PC-3 (cell line): ENCODE results near the gene DKK3. TPM values are rescaled to one million over a fixed set of nuclear protein-coding genes. Genes with fewer than 3 reads are reported as not detected.
"Not testable (repeated sequence)": the region's sequence is repeated elsewhere in the genome, so short reads cannot be mapped to it uniquely, and the experiment has no call there.

Experiments used
- ATAC-seq: fragments of 200-7000 bp; cut with Tn5 transposase; 2 replicates; pipeline ENCODE4 v1.9.1; 2020; ENCODE audit warnings: mild to moderate bottlenecking, moderate library complexity
- BruUV-seq: library from RNA; stranded (reverse); fragments of 400-500 nt; replicated peaks from 2 replicates; lab custom pipeline; 2021; lab: Mats Ljungman, UMichigan
- CTCF ChIA-PET: fragments of 300-600 bp; sonication (Branson Sonifier 250); formaldehyde crosslinking; loops from one replicate; lab custom pipeline; 2022; ENCODE audit warnings: antibody characterized with exemption; lab: Charles Lee
- POLR2A ChIA-PET: fragments of 300-600 bp; sonication (Branson Sonifier 250); formaldehyde crosslinking; loops from one replicate; lab custom pipeline; 2022; ENCODE audit warnings: antibody characterized with exemption; ENCODE audit not compliant: unreplicated experiment; lab: Charles Lee
- DNase-seq: peaks from one replicate; pipeline ENCODE4 v3.0.0-alpha.2; 2015
- H2AFZ ChIP-seq: fragments of 300-600 bp; sonication (generic); 2 replicates; pipeline ENCODE4 v1.6.0; 2016; ENCODE audit warnings: antibody characterized with exemption, low read length
- H3F3A ChIP-seq: fragments of 300-600 bp; sonication (generic); one replicate; pipeline ENCODE4 v1.6.0; 2017; ENCODE audit warnings: antibody characterized with exemption, low read length, control low read depth, mild to moderate bottlenecking; ENCODE audit not compliant: unreplicated experiment
- H3K27ac ChIP-seq: fragments of 300-600 bp; sonication (generic); 2 replicates; pipeline ENCODE4 v1.5.1; 2016; ENCODE audit warnings: mild to moderate bottlenecking, low read length
- H3K27me3 ChIP-seq: fragments of 300-600 bp; sonication (generic); 2 replicates; pipeline ENCODE4 v1.6.1; 2016; ENCODE audit warnings: low read length, mixed read lengths
- H3K36me3 ChIP-seq: fragments of 300-600 bp; sonication (generic); 2 replicates; pipeline ENCODE4 v1.6.1; 2016; ENCODE audit warnings: low read depth, mixed run types, low read length, mixed read lengths
- H3K4me1 ChIP-seq: fragments of 300-600 bp; sonication (generic); 2 replicates; pipeline ENCODE4 v1.5.1; 2016; ENCODE audit warnings: low read length; ENCODE audit not compliant: insufficient read depth
- H3K4me2 ChIP-seq: fragments of 300-600 bp; sonication (generic); 2 replicates; pipeline ENCODE4 v1.6.0; 2016; ENCODE audit warnings: low read length
- H3K4me3 ChIP-seq: fragments of 300-600 bp; sonication (generic); 2 replicates; pipeline ENCODE4 v1.5.1; 2016; ENCODE audit warnings: mild to moderate bottlenecking, low read length, mixed read lengths
- H3K79me2 ChIP-seq: fragments of 300-600 bp; sonication (generic); 2 replicates; pipeline ENCODE4 v1.6.1; 2017; ENCODE audit warnings: low read length, mixed read lengths
- H3K9ac ChIP-seq: fragments of 300-600 bp; sonication (generic); 2 replicates; pipeline ENCODE4 v1.6.0; 2016; ENCODE audit warnings: mild to moderate bottlenecking, low read length
- H3K9me2 ChIP-seq: fragments of 300-600 bp; sonication (generic); replicated peaks from 2 replicates; pipeline ENCODE4 v1.6.1; 2016; ENCODE audit warnings: mixed run types, low read length, mixed read lengths
- H3K9me3 ChIP-seq: fragments of 300-600 bp; sonication (generic); 2 replicates; pipeline ENCODE4 v1.6.1; 2016; ENCODE audit warnings: low read length, mixed read lengths
- H4K20me1 ChIP-seq: fragments of 300-600 bp; sonication (generic); 2 replicates; pipeline ENCODE4 v1.6.1; 2016; ENCODE audit warnings: low read length, mixed read lengths
- EZH2 ChIP-seq: fragments of 300-600 bp; sonication (generic); IDR thresholded peaks from one replicate; pipeline ENCODE4 v1.6.1; 2017; ENCODE audit warnings: antibody characterized with exemption, mild to moderate bottlenecking, low read length; ENCODE audit not compliant: unreplicated experiment
- EZH2phosphoT487 ChIP-seq: fragments of 300-600 bp; sonication (generic); IDR thresholded peaks from 2 replicates; pipeline ENCODE4 v1.6.1; 2018; ENCODE audit warnings: mild to moderate bottlenecking, antibody characterized with exemption, low read length, borderline replicate concordance
- intact Hi-C: fragments of 100-400 bp; cut with micrococcal nuclease; formaldehyde crosslinking; loops from 2 replicates; pipeline ENCODE4 v1.9.0; 2023
- total RNA-seq: library from RNA; depleted of rRNA; stranded (reverse); fragments of >200 nt; gene quantifications from 2 replicates; pipeline ENCODE4 v1.2.3, GENCODE V29; 2014
- TF ChIP-seq, protein P1 (sequence below): fragments of 300-600 bp; sonication (generic); conservative IDR thresholded peaks from 2 replicates; pipeline ENCODE4 v1.5.1; 2017; ENCODE audit warnings: antibody characterized with exemption, low read depth, mild to moderate bottlenecking, low read length

The DKK3 gene
- total RNA-seq, 1 experiment from 2014 or later, result 0.07 TPM

- CTCF ChIA-PET, result no interaction called here
- DNase-seq (no peak), ATAC-seq (no peak)
- Histone ChIP-seq H3K9me2 (no peaks in the 10 kb centered on the region), H3K9ac (peak overlapping the region; percentile 59), H4K20me1 (no peaks in the 10 kb centered on the region), H3F3A (peaks cover 8% of the 10 kb centered on the region), H3K4me1 (peaks cover 40% of the 10 kb centered on the region), H3K4me2 (peak overlapping the region; percentile 75), H3K27ac (peak overlapping the region; percentile 95), H3K27me3 (no peaks in the 10 kb centered on the region), H2AFZ (no peak overlapping the region), H3K79me2 (no peaks in the 10 kb centered on the region), H3K4me3 (no peak overlapping the region), H3K9me3 (no peaks in the 10 kb centered on the region), H3K36me3 (peaks cover 5% of the 10 kb centered on the region; the same call in 1 of the 2 replicates)
- BruUV-seq, result no TSS peak
- intact Hi-C loops, result loop anchor here (5.0 to 10.0 kb wide), 2 partner anchors 51 to 1018 kb away; no protein-coding TSS in a partner anchor
- TF ChIP-seq EZH2phosphoT487 (no peak), EZH2 (no peak)
- TF ChIP-seq, protein P1, sequence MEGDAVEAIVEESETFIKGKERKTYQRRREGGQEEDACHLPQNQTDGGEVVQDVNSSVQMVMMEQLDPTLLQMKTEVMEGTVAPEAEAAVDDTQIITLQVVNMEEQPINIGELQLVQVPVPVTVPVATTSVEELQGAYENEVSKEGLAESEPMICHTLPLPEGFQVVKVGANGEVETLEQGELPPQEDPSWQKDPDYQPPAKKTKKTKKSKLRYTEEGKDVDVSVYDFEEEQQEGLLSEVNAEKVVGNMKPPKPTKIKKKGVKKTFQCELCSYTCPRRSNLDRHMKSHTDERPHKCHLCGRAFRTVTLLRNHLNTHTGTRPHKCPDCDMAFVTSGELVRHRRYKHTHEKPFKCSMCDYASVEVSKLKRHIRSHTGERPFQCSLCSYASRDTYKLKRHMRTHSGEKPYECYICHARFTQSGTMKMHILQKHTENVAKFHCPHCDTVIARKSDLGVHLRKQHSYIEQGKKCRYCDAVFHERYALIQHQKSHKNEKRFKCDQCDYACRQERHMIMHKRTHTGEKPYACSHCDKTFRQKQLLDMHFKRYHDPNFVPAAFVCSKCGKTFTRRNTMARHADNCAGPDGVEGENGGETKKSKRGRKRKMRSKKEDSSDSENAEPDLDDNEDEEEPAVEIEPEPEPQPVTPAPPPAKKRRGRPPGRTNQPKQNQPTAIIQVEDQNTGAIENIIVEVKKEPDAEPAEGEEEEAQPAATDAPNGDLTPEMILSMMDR, result no peak
- POLR2A ChIA-PET, result no interaction called here
Observed at GRCh38 chr11:12043221-12043620, 34.8 kb upstream of the DKK3 start.

- H3K36me3 ChIP-seq, result peaks cover 5% of the 10 kb centered on the region; the same call in 1 of the 2 replicates
- TF ChIP-seq, protein P1, result no peak
- TF ChIP-seq EZH2phosphoT487 (no peak), EZH2 (no peak)
- H2AFZ ChIP-seq, result no peak overlapping the region
- peak overlapping the region; percentile 95 for H3K27ac ChIP-seq
- no peaks in the 10 kb centered on the region for H3K27me3 ChIP-seq
- intact Hi-C loops, result loop anchor here (5.0 to 10.0 kb wide), 2 partner anchors 50 to 1017 kb away; no protein-coding TSS in a partner anchor
- no peak overlapping the region for H3K4me3 ChIP-seq
- no peaks in the 10 kb centered on the region for H4K20me1 ChIP-seq
- ChIA-PET CTCF (interaction anchor here (0.6 kb wide), 1 partner anchor 84 kb away, joined by 3 read pairs; no protein-coding TSS in a partner anchor), POLR2A (interaction anchor here (0.6 kb wide), 1 partner anchor 11 kb away, joined by 6 read pairs; no protein-coding TSS in a partner anchor)
- DNase-seq, result peak; percentile 94
- H3K9me2 ChIP-seq, result no peaks in the 10 kb centered on the region
- peak overlapping the region; percentile 66 for H3K9ac ChIP-seq
- H3K9me3 ChIP-seq, result no peaks in the 10 kb centered on the region
- H3K4me2 ChIP-seq, result no peak overlapping the region
- peaks cover 8% of the 10 kb centered on the region for H3F3A ChIP-seq
- BruUV-seq, result no TSS peak
- ATAC-seq, result peak; percentile 58
- H3K4me1 ChIP-seq, result peaks cover 36% of the 10 kb centered on the region
- no peaks in the 10 kb centered on the region for H3K79me2 ChIP-seq
Observed at GRCh38 chr11:12042215-12042676, 33.8 kb upstream of the DKK3 start.

- H3F3A ChIP-seq, H2AFZ ChIP-seq, H3K36me3 ChIP-seq, ATAC-seq, POLR2A ChIA-PET, H4K20me1 ChIP-seq, CTCF ChIA-PET, H3K4me3 ChIP-seq, H3K4me2 ChIP-seq, H3K79me2 ChIP-seq, BruUV-seq, H3K9me2 ChIP-seq, H3K9ac ChIP-seq, H3K9me3 ChIP-seq, DNase-seq, H3K27me3 ChIP-seq, H3K27ac ChIP-seq: not testable (repeated sequence)
- intact Hi-C loops, result loop anchor here (5.0 to 10.0 kb wide), 2 partner anchors 48 to 1016 kb away; no protein-coding TSS in a partner anchor
- H3K4me1 ChIP-seq, result peaks cover 36% of the 10 kb centered on the region
Observed at GRCh38 chr11:12040719-12041118, 32.3 kb upstream of the DKK3 start.
